Adrenal gland (tissue), 12 donors: Measurements from ENCODE around the gene SORT1. TPM values are rescaled to one million over a fixed set of nuclear protein-coding genes. Genes with fewer than 3 reads are reported as not detected.

Experiments used
- DNase-seq, 7 donors: peaks; one replicate each; pipeline ENCODE4 v3.0.0-alpha.2; 2019 to 2020
- H3K27ac ChIP-seq, 5 donors: fragments of 200-600 bp; sonication (generic) in 4 of 5; 1 replicate in 3 of 5; 2 replicates in 2 of 5; pipeline versions ENCODE4 v1.5.1 to v1.8.0; 2016 to 2020; ENCODE audit warnings: mild to moderate bottlenecking in 1 of 5
- H3K27me3 ChIP-seq: fragments of 200-600 bp; 2 replicates; pipeline ENCODE4 v1.8.0; 2021
- H3K36me3 ChIP-seq, 2 donors: fragments of 200-600 bp; replicated peaks in 1 of 2; 1 replicate in 1 of 2; 2 replicates in 1 of 2; pipeline versions ENCODE4 v1.5.1 to v1.8.0; 2018 to 2022
- H3K4me1 ChIP-seq, 2 donors: fragments of 200-600 bp; replicated peaks in 1 of 2; 1 replicate in 1 of 2; 2 replicates in 1 of 2; pipeline versions ENCODE4 v1.5.1 to v1.8.0; 2018 to 2021
- H3K4me3 ChIP-seq, 4 donors: fragments of 200-600 bp; sonication (generic) in 3 of 4; one replicate each; pipeline ENCODE4 v1.5.1; 2016 to 2018
- H3K9me3 ChIP-seq, 3 donors: fragments of 200-600 bp; sonication (generic) in 1 of 3; replicated peaks in 1 of 3; 1 replicate in 2 of 3; 2 replicates in 1 of 3; pipeline versions ENCODE4 v1.5.1 to v1.8.0; 2016 to 2021
- CTCF ChIP-seq, 6 experiments: fragments of 450-650 bp in 4 of 6; fragments of 200-600 bp in 2 of 6; sonication (generic) in 1 of 6; IDR thresholded peaks; 1 replicate in 5 of 6; 2 replicates in 1 of 6; pipeline versions ENCODE4 v1.5.1 to v1.8.0; 2016 to 2021; ENCODE audit warnings: antibody characterized with exemption in 6 of 6, mild to moderate bottlenecking in 2 of 6, moderate library complexity in 1 of 6
- POLR2A ChIP-seq, 2 donors: fragments of 450-650 bp; IDR thresholded peaks; one replicate each; pipeline ENCODE4 v1.6.1; 2017; ENCODE audit warnings: antibody characterized with exemption in 2 of 2, mild to moderate bottlenecking in 2 of 2, moderate library complexity in 1 of 2
- WGBS, 4 donors: extraction: QIAGEN DNeasy Blood & Tissue Kit in 2 of 4; methylation state at CpG; one replicate each; pipeline versions ENCODE4 v1.1.5 to v1.1.7; 2013 to 2017; 5-methylcytosine and 5-hydroxymethylcytosine counted together
- intact Hi-C, 2 donors: fragments of 100-400 bp; cut with DNase I; formaldehyde crosslinking; loops; one replicate each; pipeline versions ENCODE4 v1.14.1 to v1.15.0; 2022 to 2023
- polyA plus RNA-seq, 3 donors: library from polyadenylated mRNA; stranded (reverse); fragments of 200-250 nt in 2 of 3; fragments of 350-450 nt in 1 of 3; fragmentation: Illumina TruSeq in 1 of 3; extraction: RNeasy Lipid Tissue Mini Kit (QIAGEN cat#74804) in 1 of 3; gene quantifications; one replicate each; pipeline ENCODE4 v1.2.3, GENCODE V29; 2013 to 2014
- total RNA-seq, 9 donors: library from RNA; depleted of rRNA in 4 of 9; stranded (reverse); fragments of >200 nt in 4 of 9; fragments of 120-200 nt in 1 of 9; fragmentation: NEBNext Ultra II Directional in 1 of 9; extraction: Animal tissue kit (Norgen Biotek cat#: 25700) in 1 of 9; gene quantifications; one replicate each; pipeline versions ENCODE4 v1.1.0 to v1.2.4, GENCODE V29; 2013 to 2023
- donor health status: healthy with polysubstance abuse.
- donor health status: Bipolar disorder and iron deficiency.
- donor health status: DM: yes; HTN: yes; CAD: no.
- donor health status: DM: no; HTN: no; CAD: no.
- donor health status: DM: no; HTN: no; CAD: no.
- donor health status: DM: yes; HTN: yes; CAD: no.

SORT1 gene
- total and polyA plus RNA-seq, 12 donors = 13.4 to 56.8 (median 37.5) TPM

GRCh38 chr1:109316506-109316905, 81.2 kb downstream of the SORT1 start:
- intact Hi-C loops = no loop called here
- no peak overlapping the region for H3K27ac ChIP-seq
- H3K4me1 ChIP-seq = no peaks in the 10 kb centered on the region
- no peaks in the 10 kb centered on the region for H3K9me3 ChIP-seq
- no peak for TF ChIP-seq CTCF (IDR thresholded peaks at IDR 0.05)
- no peak for TF ChIP-seq POLR2A (IDR thresholded peaks at IDR 0.05)
- no peak overlapping the region for H3K4me3 ChIP-seq
- 90 to 100% (median 96%) methylated on average over 1 of the region's 1 CpG for WGBS, 4 donors
- no peaks in the 10 kb centered on the region for H3K27me3 ChIP-seq
- DNase-seq = no peak
- peaks cover 0 to 14% of the 10 kb centered on the region in 2 donors for H3K36me3 ChIP-seq

GRCh38 chr1:109315288-109315687, 82.4 kb downstream of the SORT1 start:
- WGBS, 4 donors = 94 to 96% (median 95%) methylated on average over 4 of the region's 4 CpGs
- TF ChIP-seq POLR2A (IDR thresholded peaks at IDR 0.05) = no peak
- no peak for TF ChIP-seq CTCF (IDR thresholded peaks at IDR 0.05)
- no peaks in the 10 kb centered on the region for H3K27me3 ChIP-seq
- no peak overlapping the region for H3K4me3 ChIP-seq
- DNase-seq = peak in 1 of 7 donors; percentile 5
- H3K4me1 ChIP-seq = no peaks in the 10 kb centered on the region
- H3K9me3 ChIP-seq = no peaks in the 10 kb centered on the region
- intact Hi-C loops = no loop called here
- H3K27ac ChIP-seq = no peak overlapping the region
- peaks cover 0 to 7% of the 10 kb centered on the region in 2 donors for H3K36me3 ChIP-seq

GRCh38 chr1:109314795-109315194, 82.9 kb downstream of the SORT1 start:
- no peaks in the 10 kb centered on the region for H3K27me3 ChIP-seq
- intact Hi-C loops = no loop called here
- no peak overlapping the region for H3K27ac ChIP-seq
- 91 to 100% (median 98%) methylated on average over 1 of the region's 1 CpG for WGBS, 4 donors
- H3K4me1 ChIP-seq = no peaks in the 10 kb centered on the region
- peak in 1 of 7 donors; percentile 3 for DNase-seq
- peaks cover 0 to 7% of the 10 kb centered on the region in 2 donors for H3K36me3 ChIP-seq
- no peak for TF ChIP-seq POLR2A (IDR thresholded peaks at IDR 0.05)
- TF ChIP-seq CTCF (IDR thresholded peaks at IDR 0.05) = no peak
- H3K4me3 ChIP-seq = no peak overlapping the region
- H3K9me3 ChIP-seq = no peaks in the 10 kb centered on the region

GRCh38 chr1:109312978-109313775, 84.5 kb downstream of the SORT1 start:
- peak in 4 of 7 donors; percentile 22 to 67 (median 46) for DNase-seq
- no peaks in the 10 kb centered on the region for H3K4me1 ChIP-seq
- no peaks in the 10 kb centered on the region for H3K27me3 ChIP-seq
- no peak overlapping the region for H3K4me3 ChIP-seq
- intact Hi-C loops = no loop called here
- no peaks in the 10 kb centered on the region for H3K9me3 ChIP-seq
- WGBS, 4 donors = 70 to 75% (median 73%) methylated on average over 12 of the region's 12 CpGs
- TF ChIP-seq POLR2A (IDR thresholded peaks at IDR 0.05) = no peak
- TF ChIP-seq CTCF (IDR thresholded peaks at IDR 0.05) = no peak
- no peak overlapping the region for H3K27ac ChIP-seq
- H3K36me3 ChIP-seq = peaks cover 0 to 7% of the 10 kb centered on the region in 2 donors
